Muscle of leg (tissue), 9 donors: ENCODE results near the gene POLR3E. TPM values are rescaled to one million over a fixed set of nuclear protein-coding genes. Genes with fewer than 3 reads are reported as not detected.

ENCODE experiments used
- polyA plus RNA-seq, 8 donors: library from polyadenylated mRNA; unstranded; fragments of 120-200 nt; gene quantifications; one replicate each; pipeline versions ENCODE4 v1.2.1 to v1.2.3, GENCODE V29; 2013; ENCODE audit warnings: inconsistent platforms in 1 of 8, low replicate concordance in 1 of 8; ENCODE audit not compliant: insufficient read length in 8 of 8, insufficient read depth in 1 of 8
- total RNA-seq: library from RNA; stranded (reverse); fragments of 120-200 nt; gene quantifications from one replicate; pipeline ENCODE4 v1.2.4, GENCODE V29; 2013

POLR3E gene
- total and polyA plus RNA-seq, 9 donors = 29.7 to 43.4 (median 35.3) TPM

Other genes with a start within 250 kb of the POLR3E start
- 0.09 TPM for gene VWA3A, start 204.9 kb upstream of the POLR3E start, total RNA-seq
- gene VWA3A, start 204.9 kb upstream of the POLR3E start, polyA plus RNA-seq = under 1 TPM in 7 of 8 donors, not detected in 1; 0.08 to 0.53 (median 0.23) TPM
- not detected for gene SDR42E2, start 134.9 kb upstream of the POLR3E start, total RNA-seq
- gene SDR42E2, start 134.9 kb upstream of the POLR3E start, polyA plus RNA-seq = under 1 TPM in 5 of 8 donors, not detected in 3; 0.04 to 0.22 (median 0.07) TPM
- gene EEF2K, start 91.1 kb upstream of the POLR3E start, total RNA-seq = 38.9 TPM
- gene EEF2K, start 91.1 kb upstream of the POLR3E start, polyA plus RNA-seq = 10 to 100 TPM; 27.8 to 54.7 (median 38.8) TPM
- 15.3 TPM for gene CDR2, start 77.2 kb downstream of the POLR3E start, total RNA-seq
- gene CDR2, start 77.2 kb downstream of the POLR3E start, polyA plus RNA-seq = 10 to 100 TPM; 13.5 to 29.5 (median 17.6) TPM
- 79.0 TPM for gene NPIPB5, start 213.5 kb downstream of the POLR3E start, total RNA-seq
- gene NPIPB5, start 213.5 kb downstream of the POLR3E start, polyA plus RNA-seq = 100 to 1,000 TPM in 3 of 8 donors, 10 to 100 TPM in 5; 18.3 to 174 (median 68.5) TPM